Hepatocyte (in vitro differentiated cells): ENCODE data around the gene CACNG5.

Experiments used
- CTCF ChIP-seq: fragments of 200-600 bp; sonication (generic); IDR thresholded peaks from 2 replicates; pipeline ENCODE4 v1.5.1; 2016; ENCODE audit warnings: antibody characterized with exemption, mild to moderate bottlenecking; ENCODE audit not compliant: poor library complexity
- EZH2 ChIP-seq: fragments of 200-600 bp; sonication (generic); IDR thresholded peaks from 2 replicates; pipeline ENCODE4 v1.6.1; 2016; ENCODE audit warnings: antibody characterized with exemption, mild to moderate bottlenecking, borderline replicate concordance

GRCh38 chr17:66841328-66841727 is 6.4 kb downstream of the CACNG5 start:
- no peak for TF ChIP-seq EZH2
- TF ChIP-seq CTCF: no peak
